HG02678 (cell line): ENCODE data around the gene ATP9A.
"Not testable (repeated sequence)": the region's sequence is repeated elsewhere in the genome, so short reads cannot be mapped to it uniquely, and the experiment has no call there.

Source experiments
- ATAC-seq: cut with Tn5 transposase; IDR thresholded peaks from one replicate; pipeline ENCODE4 v1.9.1; 2021; ENCODE audit warnings: mild to moderate bottlenecking, moderate library complexity; ENCODE audit not compliant: unreplicated experiment

The ATP9A gene

GRCh38 chr20:51731731-51732095 lies 36.5 kb downstream of the ATP9A start:
- ATAC-seq: no peak

DNA sequence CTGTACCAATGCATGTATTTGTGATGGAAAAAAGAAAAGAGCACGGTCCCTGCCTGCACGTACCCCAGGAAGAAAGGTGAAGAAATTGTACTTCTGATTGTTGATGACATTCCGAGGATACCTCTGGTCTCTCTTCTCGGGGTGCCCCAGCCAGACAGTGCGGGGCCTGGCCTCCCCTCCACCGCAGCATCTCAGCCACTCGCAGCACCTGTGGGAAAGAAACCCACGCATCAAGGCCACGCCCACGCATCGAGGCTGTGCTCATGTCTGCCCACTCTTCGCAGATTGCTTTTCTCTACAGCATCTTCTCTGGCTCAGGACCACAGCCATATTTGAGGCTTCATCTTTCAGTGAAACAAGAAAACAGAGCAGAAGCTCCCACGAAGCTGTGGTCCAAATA lies 38.4 kb downstream of the ATP9A start:
- ATAC-seq: no peak

- no peak for ATAC-seq
Observed at GRCh38 chr20:51728737-51729136, 39.5 kb downstream of the ATP9A start.

DNA sequence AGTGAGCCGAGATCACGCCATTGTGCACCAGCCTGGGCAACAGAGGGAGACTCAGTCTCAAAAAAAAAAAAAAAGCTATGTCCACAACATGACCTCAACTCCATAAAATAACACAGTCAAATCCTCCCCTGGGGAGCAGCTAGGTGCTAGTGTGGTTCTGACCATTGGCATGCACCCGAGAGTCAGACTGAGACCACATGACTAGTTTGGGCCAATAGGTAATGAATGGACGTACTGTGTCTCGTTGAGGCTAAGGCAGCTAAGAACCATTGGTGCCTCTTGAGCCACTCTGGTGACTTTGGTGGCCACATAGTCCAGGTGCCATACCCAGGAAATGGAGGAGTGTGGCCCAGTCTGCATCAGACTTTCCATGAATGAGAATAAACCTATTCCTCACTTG lies 40.3 kb downstream of the ATP9A start:
- no peak for ATAC-seq

DNA sequence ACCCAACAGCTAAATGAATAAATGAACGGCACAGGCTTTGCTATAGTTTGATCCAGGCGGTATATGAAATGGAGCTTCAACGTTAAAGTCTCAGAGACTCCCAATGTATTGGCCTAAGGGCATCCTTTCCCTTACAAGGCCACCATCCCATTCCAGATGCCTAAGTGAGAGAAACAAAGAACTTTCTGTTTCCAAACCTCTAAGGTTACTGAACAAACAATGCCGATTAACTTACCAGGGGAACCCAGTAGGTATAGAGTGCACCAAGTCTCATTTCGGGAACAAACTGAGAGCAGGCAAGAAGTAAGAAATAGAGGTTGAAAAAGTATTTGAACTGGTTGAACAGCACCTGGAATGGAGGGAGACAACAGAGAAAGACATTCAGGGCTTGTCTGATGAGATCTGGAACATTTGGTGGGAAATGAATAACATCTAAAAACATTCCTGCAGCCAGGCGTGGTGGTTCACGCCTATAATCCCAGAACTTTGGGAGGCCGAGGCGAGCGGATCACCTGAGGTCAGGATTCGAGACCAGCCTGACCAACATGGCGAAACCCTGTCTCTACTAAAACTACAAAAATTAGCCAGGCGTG lies 42.5 kb downstream of the ATP9A start:
- no peak for ATAC-seq

GRCh38 chr20:51723026-51723425 lies 45.2 kb downstream of the ATP9A start:
- not testable (repeated sequence) for ATAC-seq

GRCh38 chr20:51722246-51722645 lies 45.9 kb downstream of the ATP9A start:
- ATAC-seq: not testable (repeated sequence)

- ATAC-seq: no peak
Observed at GRCh38 chr20:51720854-51721253, 47.3 kb downstream of the ATP9A start.

DNA sequence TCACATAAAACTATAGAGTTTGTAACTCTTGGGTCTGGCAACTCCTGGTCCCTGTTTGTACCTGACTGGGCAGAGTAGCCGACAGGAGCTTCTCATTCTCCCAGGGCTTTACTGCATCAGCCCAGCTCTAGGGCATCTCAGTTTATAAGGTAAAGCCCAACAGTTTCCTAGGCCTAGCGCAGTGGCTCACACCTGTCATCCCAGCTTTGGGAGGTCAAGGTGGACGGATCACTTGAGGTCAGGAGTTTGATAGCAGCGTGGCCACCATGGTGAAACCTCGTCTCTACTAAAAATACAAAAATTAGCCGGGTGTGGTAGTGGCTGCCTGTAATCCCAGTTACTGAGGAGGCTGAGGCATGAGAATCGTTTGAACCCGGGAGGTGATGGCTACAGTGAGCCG lies 47.8 kb downstream of the ATP9A start:
- ATAC-seq: no peak

- no peak for ATAC-seq
Observed at GRCh38 chr20:51715856-51716185, 52.4 kb downstream of the ATP9A start.

- no peak for ATAC-seq
Observed at GRCh38 chr20:51715163-51715855, 52.9 kb downstream of the ATP9A start.

DNA sequence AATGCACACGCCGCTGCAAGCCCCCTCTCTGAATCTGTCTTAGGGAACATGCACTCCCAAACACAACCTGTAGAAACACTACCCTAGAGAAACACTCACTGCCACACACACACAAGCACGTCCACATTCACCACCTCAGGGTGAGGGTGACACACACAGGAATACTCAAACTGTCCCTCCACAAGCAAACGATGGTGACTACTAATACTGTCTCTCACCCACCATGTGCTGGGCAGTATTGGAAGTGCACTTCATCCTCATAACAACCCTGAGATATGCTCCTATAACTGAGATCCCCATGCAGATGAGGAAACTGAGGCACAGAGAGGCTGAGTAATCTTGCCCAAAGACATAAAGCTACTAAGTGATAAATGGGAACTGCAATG lies 55.0 kb downstream of the ATP9A start:
- ATAC-seq: no peak

DNA sequence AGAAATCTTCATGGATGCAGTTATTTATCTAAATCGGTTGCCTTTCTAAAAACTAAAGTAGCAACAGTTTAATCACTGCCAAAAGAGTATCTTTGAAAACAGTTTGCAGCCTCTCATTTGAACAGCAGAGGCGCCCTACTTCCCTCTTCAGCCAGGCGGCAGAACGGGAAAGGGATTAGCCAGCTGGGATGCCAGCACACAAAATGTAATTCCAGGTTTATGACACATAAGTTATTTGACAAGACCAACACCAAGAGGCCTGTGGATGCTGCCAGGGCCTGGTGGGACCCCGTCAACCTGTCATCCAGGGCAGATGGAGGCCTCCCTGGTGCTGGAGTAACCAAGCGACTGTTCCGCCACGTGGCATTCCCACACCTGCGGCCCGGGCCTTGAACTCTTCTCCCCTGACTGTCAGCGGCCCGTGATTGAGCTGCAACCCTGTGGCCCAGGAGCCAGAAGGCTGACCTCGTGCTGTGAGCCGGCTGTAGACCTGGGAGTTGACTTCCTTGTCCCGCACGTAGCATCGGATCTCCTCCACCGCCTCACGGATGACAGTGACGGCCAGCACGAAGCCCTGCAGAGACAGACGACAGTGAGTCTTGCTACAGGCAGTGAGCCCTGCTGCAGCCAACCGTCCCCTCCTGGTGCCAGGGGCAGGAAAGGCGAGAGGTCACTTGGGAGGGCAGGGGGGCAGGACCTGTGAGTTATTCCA lies 55.5 kb downstream of the ATP9A start:
- ATAC-seq: no peak

GRCh38 chr20:51711426-51711825 lies 56.8 kb downstream of the ATP9A start:
- ATAC-seq: no peak

DNA sequence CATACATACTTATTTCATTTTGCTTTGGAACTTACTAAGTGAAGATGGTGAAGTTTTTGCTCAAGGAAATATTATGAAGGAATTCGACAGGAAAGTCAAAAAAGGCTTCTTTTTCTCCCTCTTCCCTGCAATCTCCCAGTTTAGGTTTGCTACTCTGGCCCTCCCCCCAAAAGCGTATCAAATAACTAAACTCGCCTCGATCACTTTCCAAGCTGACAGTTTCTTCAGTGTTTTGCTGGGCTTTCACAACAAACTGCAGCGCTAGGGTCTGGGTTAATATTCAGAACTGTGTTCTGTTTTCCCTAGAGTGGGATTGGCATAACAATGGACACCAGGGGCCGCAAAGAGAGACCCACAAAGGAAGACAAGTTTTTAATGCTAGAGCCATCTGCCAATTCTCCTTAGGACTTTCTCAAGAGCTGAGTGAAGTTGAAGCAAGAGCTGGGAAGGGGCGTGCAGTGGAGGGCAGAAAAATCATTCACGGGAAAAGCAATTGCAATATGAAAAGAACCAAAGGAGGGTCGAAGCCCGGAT lies 57.8 kb downstream of the ATP9A start:
- no peak for ATAC-seq

- no peak for ATAC-seq
Observed at GRCh38 chr20:51705400-51705799, 62.8 kb downstream of the ATP9A start.

- no peak for ATAC-seq
Observed at GRCh38 chr20:51703400-51704287, 64.5 kb downstream of the ATP9A start.

- ATAC-seq: no peak
Observed at GRCh38 chr20:51702556-51702955, 65.6 kb downstream of the ATP9A start.

DNA sequence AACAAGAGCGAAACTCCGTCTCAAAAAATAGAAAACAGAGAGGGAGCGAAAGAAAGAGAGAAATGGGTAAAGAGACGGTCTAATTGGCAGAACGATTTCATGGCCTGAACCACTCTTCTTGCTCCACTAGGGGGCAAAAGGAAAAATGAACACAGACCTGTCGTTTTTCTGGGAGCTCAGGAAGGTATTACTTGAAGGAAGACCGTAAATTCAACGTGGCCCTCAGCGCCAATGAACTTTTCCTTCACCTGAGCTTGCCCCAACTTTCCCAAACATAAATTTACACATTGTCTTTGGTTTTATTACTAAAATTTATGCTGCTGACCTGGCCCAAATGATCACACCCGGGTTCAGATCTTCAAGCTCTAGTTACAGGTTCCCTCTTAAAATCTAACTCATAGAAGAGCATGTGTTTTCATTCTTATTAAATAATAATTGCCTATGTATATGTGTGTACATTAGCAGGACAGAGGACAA lies 67.3 kb downstream of the ATP9A start:
- no peak for ATAC-seq

GRCh38 chr20:51698252-51698651 lies 69.9 kb downstream of the ATP9A start:
- ATAC-seq: no peak
